Ovary (tissue), 3 donors: ENCODE results near the gene PRPF40A.

Experiments used
- CTCF ChIP-seq, 3 donors: fragments of 450-650 bp in 2 of 3; fragments of 200-600 bp in 1 of 3; IDR thresholded peaks; one replicate each; pipeline versions ENCODE4 v1.5.1 to v1.8.0; 2016 to 2022; ENCODE audit warnings: antibody characterized with exemption in 3 of 3, mild to moderate bottlenecking in 1 of 3
- POLR2A ChIP-seq: fragments of 450-650 bp; IDR thresholded peaks from one replicate; pipeline ENCODE4 v1.6.1; 2017; ENCODE audit warnings: antibody characterized with exemption, mild to moderate bottlenecking, moderate library complexity
- donor health status: DM: no; HTN: no; CAD: no.

GRCh38 chr2:152658221-152658620, 59.0 kb downstream of the PRPF40A start:
- TF ChIP-seq CTCF (IDR thresholded peaks at IDR 0.05) = no peak
- no peak for TF ChIP-seq POLR2A
